BLaER1 treated with 17β-estradiol and CSF1 and Interleukin-3, amounts not matched to agents 10 nM and 100 nM (cell line): ENCODE results near the gene DGKB.
A peak's percentile ranks its signal among the peaks of the same experiment; 100 is the strongest.

ENCODE experiments used
- H3K27ac ChIP-seq, 11 experiments: shearing (Covaris generic); formaldehyde crosslinking; 2 replicates each; pipeline ENCODE4 v1.8.1; 2022
- H3K27me3 ChIP-seq, 11 experiments: shearing (Covaris generic); formaldehyde crosslinking; 2 replicates each; pipeline ENCODE4 v1.8.1; 2022
- H3K36me3 ChIP-seq, 11 experiments: shearing (Covaris generic); formaldehyde crosslinking; 2 replicates each; pipeline ENCODE4 v1.8.1; 2022
- H3K4me1 ChIP-seq, 10 experiments: shearing (Covaris generic); formaldehyde crosslinking; 2 replicates each; pipeline ENCODE4 v1.8.1; 2022
- H3K4me2 ChIP-seq, 11 experiments: shearing (Covaris generic); formaldehyde crosslinking; 2 replicates each; pipeline ENCODE4 v1.8.1; 2022
- H3K4me3 ChIP-seq, 10 experiments: shearing (Covaris generic); formaldehyde crosslinking; 2 replicates each; pipeline ENCODE4 v1.8.1; 2022
- H3K9ac ChIP-seq, 11 experiments: shearing (Covaris generic); formaldehyde crosslinking; 2 replicates each; pipeline ENCODE4 v1.8.1; 2022
- H3K9me3 ChIP-seq, 11 experiments: shearing (Covaris generic); formaldehyde crosslinking; replicated peaks in 1 of 11; 2 replicates each; pipeline ENCODE4 v1.8.1; 2022
- H4K20me1 ChIP-seq, 11 experiments: shearing (Covaris generic); formaldehyde crosslinking; 2 replicates each; pipeline ENCODE4 v1.8.1; 2022
- Cebpa-rat ChIP-seq, 11 experiments: shearing (Covaris generic); IDR thresholded peaks; 2 replicates each; pipeline ENCODE4 v1.8.1; 2022

DGKB gene

DNA sequence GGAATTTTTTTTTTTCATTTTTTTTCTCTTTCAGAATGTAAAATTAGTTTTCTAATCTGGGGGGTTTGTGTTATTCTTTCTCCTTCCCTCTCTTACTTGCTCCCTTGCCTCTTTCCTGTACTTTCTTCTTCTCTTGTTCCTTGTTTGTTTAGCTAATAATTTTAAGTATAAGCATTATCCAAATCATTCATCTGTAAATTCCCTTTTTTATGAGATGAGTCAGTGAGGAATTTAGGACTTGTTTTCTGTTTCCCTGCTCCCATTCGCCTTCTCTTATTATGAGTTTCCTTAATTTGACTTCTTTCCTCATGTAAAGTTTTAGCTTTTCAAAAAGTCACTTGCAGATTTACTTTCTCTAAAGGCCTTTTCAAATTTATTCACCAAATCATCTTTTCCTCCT is 758.4 kb downstream of the DGKB start:
- Histone ChIP-seq H3K36me3 (no peaks in the 10 kb centered on the region), H4K20me1 (no peaks in the 10 kb centered on the region), H3K4me3 (no peak overlapping the region), H3K9ac (no peak overlapping the region), H3K4me1 (no peaks in the 10 kb centered on the region), H3K4me2 (no peak overlapping the region), H3K27me3 (no peaks in the 10 kb centered on the region), H3K9me3 (no peaks in the 10 kb centered on the region), H3K27ac (no peak overlapping the region)
- TF ChIP-seq Cebpa-rat (IDR thresholded peaks at IDR 0.05), result no peak

GRCh38 chr7:14137676-14138075 is 764.9 kb downstream of the DGKB start:
- H3K27ac ChIP-seq, result no peak overlapping the region
- H3K36me3 ChIP-seq, result no peaks in the 10 kb centered on the region
- no peak for TF ChIP-seq Cebpa-rat (IDR thresholded peaks at IDR 0.05)

GRCh38 chr7:14133752-14134151 is 768.8 kb downstream of the DGKB start:
- Histone ChIP-seq H3K27ac (no peak overlapping the region), H3K9me3 (no peaks in the 10 kb centered on the region), H3K9ac (no peak overlapping the region), H4K20me1 (no peaks in the 10 kb centered on the region), H3K4me3 (no peak overlapping the region), H3K36me3 (no peaks in the 10 kb centered on the region), H3K4me2 (no peak overlapping the region), H3K27me3 (no peaks in the 10 kb centered on the region), H3K4me1 (no peaks in the 10 kb centered on the region)
- TF ChIP-seq Cebpa-rat (IDR thresholded peaks at IDR 0.05), result no peak

More at GRCh38 chr7:14137676-14138075, 764.9 kb downstream of the DGKB start:
- no peaks in the 10 kb centered on the region for H4K20me1 ChIP-seq
- H3K4me2 ChIP-seq, result no peak overlapping the region
- H3K4me1 ChIP-seq, result no peaks in the 10 kb centered on the region
- no peak overlapping the region for H3K4me3 ChIP-seq
- no peaks in the 10 kb centered on the region for H3K27me3 ChIP-seq
- no peak overlapping the region for H3K9ac ChIP-seq
- no peaks in the 10 kb centered on the region for H3K9me3 ChIP-seq

GRCh38 chr7:14125998-14126397 is 776.6 kb downstream of the DGKB start:
- Histone ChIP-seq H3K36me3 (no peaks in the 10 kb centered on the region), H4K20me1 (no peaks in the 10 kb centered on the region), H3K4me1 (no peaks in the 10 kb centered on the region), H3K27me3 (no peaks in the 10 kb centered on the region), H3K4me2 (no peak overlapping the region), H3K4me3 (no peak overlapping the region), H3K27ac (no peak overlapping the region), H3K9me3 (no peaks in the 10 kb centered on the region), H3K9ac (no peak overlapping the region)
- TF ChIP-seq Cebpa-rat (IDR thresholded peaks at IDR 0.05), result no peak

GRCh38 chr7:14124716-14125115 is 777.8 kb downstream of the DGKB start:
- no peak overlapping the region for H3K9ac ChIP-seq
- H3K36me3 ChIP-seq, result no peaks in the 10 kb centered on the region
- no peaks in the 10 kb centered on the region for H3K9me3 ChIP-seq
- no peak overlapping the region for H3K4me3 ChIP-seq
- H3K27ac ChIP-seq, result no peak overlapping the region
- TF ChIP-seq Cebpa-rat (IDR thresholded peaks at IDR 0.05), result no peak
- H3K27me3 ChIP-seq, result no peaks in the 10 kb centered on the region
- no peak overlapping the region for H3K4me2 ChIP-seq
- H3K4me1 ChIP-seq, result no peaks in the 10 kb centered on the region
- H4K20me1 ChIP-seq, result no peaks in the 10 kb centered on the region

DNA sequence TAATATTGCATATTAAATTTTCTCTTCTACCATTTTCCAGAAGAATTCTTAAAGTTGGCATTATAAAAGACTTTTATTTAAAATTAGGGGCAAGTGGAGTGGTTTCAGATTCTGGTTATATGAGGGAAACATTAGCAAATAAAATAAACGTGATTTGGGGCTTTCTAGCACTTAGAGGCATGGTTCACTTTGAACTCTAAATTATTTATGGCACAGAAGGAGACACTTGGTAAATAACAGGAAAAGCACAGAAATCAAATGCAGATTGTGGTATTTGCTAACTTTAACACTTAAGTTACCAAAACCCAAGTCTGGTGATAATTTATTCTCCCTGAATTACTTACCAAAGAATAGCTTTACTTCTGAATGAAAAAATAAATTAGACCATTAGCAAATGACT is 778.6 kb downstream of the DGKB start:
- H3K9me3 ChIP-seq, result no peaks in the 10 kb centered on the region
- no peak overlapping the region for H3K4me3 ChIP-seq
- TF ChIP-seq Cebpa-rat (IDR thresholded peaks at IDR 0.05), result no peak
- H3K9ac ChIP-seq, result no peak overlapping the region
- H3K27ac ChIP-seq, result no peak overlapping the region
- no peaks in the 10 kb centered on the region for H3K27me3 ChIP-seq
- 0 out of 22 replicates have a peak overlapping the region, but pooled peaks of 1 of the 11 experiments have one; percentile 13 for H3K4me2 ChIP-seq
- H3K36me3 ChIP-seq, result no peaks in the 10 kb centered on the region
- no peaks in the 10 kb centered on the region for H4K20me1 ChIP-seq
- H3K4me1 ChIP-seq, result no peaks in the 10 kb centered on the region

- no peak overlapping the region for H3K27ac ChIP-seq
- no peak for TF ChIP-seq Cebpa-rat (IDR thresholded peaks at IDR 0.05)
- no peaks in the 10 kb centered on the region for H3K36me3 ChIP-seq
- no peaks in the 10 kb centered on the region; a peak in 1 of 22 replicates for H3K9me3 ChIP-seq
- H3K4me1 ChIP-seq, result no peaks in the 10 kb centered on the region
- H3K4me2 ChIP-seq, result no peak overlapping the region
- H3K9ac ChIP-seq, result no peak overlapping the region
- no peaks in the 10 kb centered on the region for H3K27me3 ChIP-seq
- no peak overlapping the region for H3K4me3 ChIP-seq
- no peaks in the 10 kb centered on the region for H4K20me1 ChIP-seq
These were observed 786.9 kb downstream of the DGKB start for GRCh38 chr7:14115701-14116100.

DNA sequence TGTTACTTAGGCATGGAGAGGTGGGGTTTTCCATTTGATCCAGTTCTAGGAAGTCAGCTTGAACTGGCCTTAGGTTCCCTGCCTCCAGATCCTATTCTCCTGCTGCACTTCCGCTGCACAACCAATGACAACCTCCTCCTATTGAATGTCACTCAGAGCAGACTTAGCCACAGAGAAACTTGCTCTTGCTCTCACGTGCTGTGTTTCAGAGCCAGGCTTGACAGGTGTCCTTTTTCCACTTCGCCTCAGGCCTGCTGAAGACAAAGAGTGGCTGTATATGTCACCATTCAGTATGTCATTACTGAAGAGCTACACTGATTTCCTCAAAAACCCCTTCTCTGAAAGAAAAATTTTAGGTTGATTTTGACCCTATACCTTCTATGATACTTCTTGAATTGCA is 797.7 kb downstream of the DGKB start:
- no peak for TF ChIP-seq Cebpa-rat (IDR thresholded peaks at IDR 0.05)
- Histone ChIP-seq H3K9me3 (no peaks in the 10 kb centered on the region), H4K20me1 (no peaks in the 10 kb centered on the region), H3K27ac (no peak overlapping the region), H3K36me3 (no peaks in the 10 kb centered on the region), H3K27me3 (no peaks in the 10 kb centered on the region), H3K4me1 (no peaks in the 10 kb centered on the region), H3K4me2 (no peak overlapping the region), H3K4me3 (no peak overlapping the region), H3K9ac (no peak overlapping the region)

GRCh38 chr7:14096159-14096558 is 806.4 kb downstream of the DGKB start:
- no peaks in the 10 kb centered on the region for H3K36me3 ChIP-seq
- no peak overlapping the region for H3K4me2 ChIP-seq
- no peak overlapping the region for H3K4me3 ChIP-seq
- no peaks in the 10 kb centered on the region for H3K4me1 ChIP-seq
- H3K27me3 ChIP-seq, result no peaks in the 10 kb centered on the region
- H3K27ac ChIP-seq, result no peak overlapping the region
- no peaks in the 10 kb centered on the region for H4K20me1 ChIP-seq
- TF ChIP-seq Cebpa-rat (IDR thresholded peaks at IDR 0.05), result no peak
- no peak overlapping the region for H3K9ac ChIP-seq
- no peaks in the 10 kb centered on the region for H3K9me3 ChIP-seq

GRCh38 chr7:14095233-14095950 is 807.2 kb downstream of the DGKB start:
- no peak overlapping the region for H3K4me2 ChIP-seq

More at GRCh38 chr7:14095233-14095950, 807.2 kb downstream of the DGKB start:
- Histone ChIP-seq H4K20me1 (no peaks in the 10 kb centered on the region), H3K4me1 (no peaks in the 10 kb centered on the region), H3K27ac (no peak overlapping the region), H3K9ac (no peak overlapping the region), H3K9me3 (no peaks in the 10 kb centered on the region), H3K4me3 (no peak overlapping the region), H3K36me3 (no peaks in the 10 kb centered on the region), H3K27me3 (no peaks in the 10 kb centered on the region)
- no peak for TF ChIP-seq Cebpa-rat (IDR thresholded peaks at IDR 0.05)
